Endothelial cell (in vitro differentiated cells): ENCODE data around the gene NES. TPM values are rescaled to one million over a fixed set of nuclear protein-coding genes. Genes with fewer than 3 reads are reported as not detected.
A peak's percentile ranks its signal among the peaks of the same experiment; 100 is the strongest.

ENCODE experiments used
- DNase-seq: peaks from one replicate; pipeline ENCODE4 v3.0.0; 2021; ENCODE audit warnings: low spot score
- H3K27ac Mint-ChIP-seq: one replicate; pipeline ENCODE4 v1.8.0; 2021; ENCODE audit warnings: mixed read lengths, inconsistent platforms; ENCODE audit not compliant: unreplicated experiment
- H3K27me3 Mint-ChIP-seq: one replicate; pipeline ENCODE4 v1.8.0; 2021; ENCODE audit warnings: mild to moderate bottlenecking, moderate library complexity, mixed read lengths, inconsistent platforms; ENCODE audit not compliant: unreplicated experiment
- H3K36me3 Mint-ChIP-seq: one replicate; pipeline ENCODE4 v1.8.0; 2021; ENCODE audit warnings: mild to moderate bottlenecking, low read depth, mixed read lengths, inconsistent platforms; ENCODE audit not compliant: unreplicated experiment
- H3K4me1 Mint-ChIP-seq: one replicate; pipeline ENCODE4 v1.8.0; 2021; ENCODE audit warnings: mild to moderate bottlenecking, mixed read lengths, inconsistent platforms; ENCODE audit not compliant: unreplicated experiment
- H3K4me3 Mint-ChIP-seq: one replicate; pipeline ENCODE4 v1.8.0; 2021; ENCODE audit warnings: mild to moderate bottlenecking, mixed read lengths, inconsistent platforms; ENCODE audit not compliant: unreplicated experiment
- H3K9me3 Mint-ChIP-seq: one replicate; pipeline ENCODE4 v1.8.0; 2021; ENCODE audit warnings: mixed read lengths, inconsistent platforms; ENCODE audit not compliant: unreplicated experiment
- total RNA-seq: library from RNA; stranded (reverse); fragmentation: NEBNext Ultra II Directional; extraction: Animal tissue kit (Norgen Biotek cat#: 25700); gene quantifications from one replicate; pipeline ENCODE4 v1.2.1, GENCODE V29; 2021; ENCODE audit not compliant: unreplicated experiment
- TF ChIP-seq, protein P1 (sequence below): fragments of 200-600 bp; sonication (generic); IDR thresholded peaks from one replicate; pipeline ENCODE4 v1.5.0; 2021; ENCODE audit warnings: antibody characterized with exemption; ENCODE audit not compliant: unreplicated experiment

Gene NES
- total RNA-seq, 1 donor from 2014 or later: 111 TPM

- H3K36me3 Mint-ChIP-seq: peaks cover 25% of the 10 kb centered on the region
- H3K9me3 Mint-ChIP-seq: no peaks in the 10 kb centered on the region
Observed at GRCh38 chr1:156676114-156676819, 940 bp downstream of the NES start.

GRCh38 chr1:156675210-156676113 lies 1.7 kb downstream of the NES start:
- peaks cover 14% of the 10 kb centered on the region for H3K27me3 Mint-ChIP-seq
- DNase-seq: no peak
- peak overlapping the region; percentile 83 for H3K4me3 Mint-ChIP-seq
- TF ChIP-seq, protein P1, sequence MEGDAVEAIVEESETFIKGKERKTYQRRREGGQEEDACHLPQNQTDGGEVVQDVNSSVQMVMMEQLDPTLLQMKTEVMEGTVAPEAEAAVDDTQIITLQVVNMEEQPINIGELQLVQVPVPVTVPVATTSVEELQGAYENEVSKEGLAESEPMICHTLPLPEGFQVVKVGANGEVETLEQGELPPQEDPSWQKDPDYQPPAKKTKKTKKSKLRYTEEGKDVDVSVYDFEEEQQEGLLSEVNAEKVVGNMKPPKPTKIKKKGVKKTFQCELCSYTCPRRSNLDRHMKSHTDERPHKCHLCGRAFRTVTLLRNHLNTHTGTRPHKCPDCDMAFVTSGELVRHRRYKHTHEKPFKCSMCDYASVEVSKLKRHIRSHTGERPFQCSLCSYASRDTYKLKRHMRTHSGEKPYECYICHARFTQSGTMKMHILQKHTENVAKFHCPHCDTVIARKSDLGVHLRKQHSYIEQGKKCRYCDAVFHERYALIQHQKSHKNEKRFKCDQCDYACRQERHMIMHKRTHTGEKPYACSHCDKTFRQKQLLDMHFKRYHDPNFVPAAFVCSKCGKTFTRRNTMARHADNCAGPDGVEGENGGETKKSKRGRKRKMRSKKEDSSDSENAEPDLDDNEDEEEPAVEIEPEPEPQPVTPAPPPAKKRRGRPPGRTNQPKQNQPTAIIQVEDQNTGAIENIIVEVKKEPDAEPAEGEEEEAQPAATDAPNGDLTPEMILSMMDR: no peak
- peaks cover 28% of the 10 kb centered on the region for H3K36me3 Mint-ChIP-seq
- H3K4me1 Mint-ChIP-seq: peaks cover 57% of the 10 kb centered on the region
- H3K27ac Mint-ChIP-seq: peak overlapping the region; percentile 42
- no peaks in the 10 kb centered on the region for H3K9me3 Mint-ChIP-seq

More at GRCh38 chr1:156676114-156676819, 940 bp downstream of the NES start:
- peaks cover 53% of the 10 kb centered on the region for H3K4me1 Mint-ChIP-seq
- peak overlapping the region; percentile 83 for H3K4me3 Mint-ChIP-seq
- peaks cover 11% of the 10 kb centered on the region for H3K27me3 Mint-ChIP-seq
- no peak for DNase-seq
- TF ChIP-seq, protein P1: no peak
- H3K27ac Mint-ChIP-seq: peak overlapping the region; percentile 42

DNA sequence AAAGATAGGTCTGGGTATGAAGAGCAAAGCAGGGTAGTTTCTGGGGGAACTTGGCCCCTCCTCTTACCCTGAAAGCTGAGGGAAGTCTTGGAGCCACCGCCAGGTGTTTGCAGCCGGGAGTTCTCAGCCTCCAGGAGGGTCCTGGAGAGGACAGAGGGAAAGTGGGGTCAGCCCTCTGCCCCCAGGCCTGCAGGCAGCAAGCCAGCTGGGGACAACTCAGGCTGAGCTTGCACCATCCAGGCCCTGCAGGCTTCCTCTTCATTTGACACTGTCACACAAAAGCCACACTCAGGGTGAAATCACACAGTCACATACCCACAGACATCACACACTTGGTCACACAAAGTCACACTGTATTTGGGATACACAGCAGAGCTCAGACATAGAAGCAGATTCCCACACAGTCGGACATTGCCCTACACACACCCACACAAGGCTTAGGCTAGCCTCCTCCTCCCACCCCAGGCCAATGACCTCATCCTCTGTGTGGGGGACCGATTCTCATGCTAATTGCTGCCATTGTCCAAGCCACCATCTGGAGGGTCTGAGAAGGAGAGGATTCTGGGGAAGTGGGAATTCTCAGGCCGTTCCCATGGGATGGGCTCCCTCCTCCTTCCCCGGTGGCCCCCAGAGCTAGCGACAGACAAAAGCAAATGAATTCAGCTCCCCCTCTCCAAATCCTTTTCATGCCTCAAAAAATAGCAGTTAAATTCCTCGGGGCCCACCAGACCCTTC lies 3.7 kb downstream of the NES start:
- Mint-ChIP-seq H3K27ac (peak overlapping the region; percentile 84), H3K27me3 (peaks cover 14% of the 10 kb centered on the region), H3K4me3 (peak overlapping the region; percentile 78), H3K9me3 (no peaks in the 10 kb centered on the region), H3K4me1 (peaks cover 66% of the 10 kb centered on the region), H3K36me3 (peaks cover 28% of the 10 kb centered on the region)
- TF ChIP-seq, protein P1: no peak
- no peak for DNase-seq

DNA sequence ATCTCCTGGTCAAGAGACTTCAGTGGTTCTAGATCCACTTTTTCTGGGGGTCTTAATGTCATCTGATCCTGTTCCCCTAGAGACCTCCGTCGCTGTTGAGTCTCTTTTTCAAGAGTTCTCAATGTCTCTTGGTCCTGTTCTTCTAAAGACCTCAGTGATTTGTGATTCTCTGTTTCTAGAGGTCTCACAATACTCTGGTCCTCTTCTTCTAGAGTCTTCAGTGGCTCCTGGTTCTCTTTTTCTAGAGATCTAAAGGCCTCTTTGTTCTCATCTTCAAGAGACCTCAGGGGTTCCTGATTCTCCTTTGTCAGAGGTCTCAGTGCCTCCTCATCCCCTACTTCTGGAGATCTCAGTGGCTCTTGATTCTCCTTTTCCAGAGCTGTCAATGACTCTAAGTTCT lies 5.4 kb downstream of the NES start:
- Mint-ChIP-seq H3K4me1 (peaks cover 63% of the 10 kb centered on the region), H3K27ac (no peak overlapping the region), H3K36me3 (peaks cover 24% of the 10 kb centered on the region), H3K27me3 (peaks cover 9% of the 10 kb centered on the region), H3K9me3 (no peaks in the 10 kb centered on the region), H3K4me3 (peak overlapping the region; percentile 27)
- no peak for DNase-seq
- TF ChIP-seq, protein P1: no peak
